CMK (cell line): ENCODE data around the gene CDKN1A.
"Not testable (repeated sequence)": the region's sequence is repeated elsewhere in the genome, so short reads cannot be mapped to it uniquely, and the experiment has no call there.

Source experiments
- DNase-seq: peaks from one replicate; pipeline ENCODE4 v3.0.0-alpha.2; 2010; ENCODE audit warnings: low read depth

CDKN1A gene

GRCh38 chr6:36720251-36721141, 42.0 kb downstream of the CDKN1A start:
- no peak for DNase-seq

- DNase-seq, result no peak
These were observed 43.0 kb downstream of the CDKN1A start for GRCh38 chr6:36721369-36722140.

DNA sequence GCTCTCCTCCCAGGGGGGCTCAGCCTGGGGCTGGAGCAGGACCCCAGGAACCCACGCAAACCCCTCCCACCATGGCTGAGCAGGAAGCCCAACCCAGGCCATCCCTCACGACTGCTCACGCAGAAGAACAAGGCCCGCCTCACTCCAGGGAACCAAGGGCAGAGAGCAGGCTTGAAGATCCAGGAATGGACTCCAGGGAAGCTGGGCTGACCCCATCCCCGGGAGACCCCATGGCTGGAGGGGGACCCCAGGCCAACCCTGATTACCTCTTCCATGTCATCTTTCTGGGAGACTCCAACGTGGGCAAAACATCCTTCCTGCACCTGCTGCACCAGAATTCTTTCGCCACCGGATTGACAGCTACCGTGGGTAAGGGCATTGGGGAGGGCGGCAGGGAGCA, 43.9 kb downstream of the CDKN1A start:
- DNase-seq, result no peak

DNA sequence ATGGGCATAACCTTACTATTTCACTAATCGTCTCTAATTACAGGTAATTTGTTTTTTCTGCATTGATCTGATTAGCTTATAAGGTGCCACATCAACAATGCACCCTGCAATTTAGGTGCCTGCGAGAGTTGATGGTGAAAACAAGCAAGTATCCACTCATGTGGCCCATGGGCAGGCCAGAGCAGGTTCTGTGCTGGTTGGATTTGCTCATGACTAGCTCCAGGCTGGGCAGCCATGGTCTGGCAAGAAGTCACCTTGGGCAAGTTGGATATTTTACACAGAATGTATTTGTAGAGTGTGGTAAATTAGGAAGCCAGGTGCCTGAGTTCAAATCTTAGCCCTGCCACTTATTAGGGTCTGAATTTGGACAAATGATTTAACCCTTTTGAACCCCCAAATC, 44.4 kb downstream of the CDKN1A start:
- DNase-seq, result no peak

GRCh38 chr6:36723992-36724391, 45.5 kb downstream of the CDKN1A start:
- not testable (repeated sequence) for DNase-seq

- no peak for DNase-seq
These were observed 46.2 kb downstream of the CDKN1A start for GRCh38 chr6:36724514-36725390.

GRCh38 chr6:36725581-36725980, 47.1 kb downstream of the CDKN1A start:
- DNase-seq, result no peak

- no peak for DNase-seq
These were observed 49.0 kb downstream of the CDKN1A start for GRCh38 chr6:36727505-36728021.

DNA sequence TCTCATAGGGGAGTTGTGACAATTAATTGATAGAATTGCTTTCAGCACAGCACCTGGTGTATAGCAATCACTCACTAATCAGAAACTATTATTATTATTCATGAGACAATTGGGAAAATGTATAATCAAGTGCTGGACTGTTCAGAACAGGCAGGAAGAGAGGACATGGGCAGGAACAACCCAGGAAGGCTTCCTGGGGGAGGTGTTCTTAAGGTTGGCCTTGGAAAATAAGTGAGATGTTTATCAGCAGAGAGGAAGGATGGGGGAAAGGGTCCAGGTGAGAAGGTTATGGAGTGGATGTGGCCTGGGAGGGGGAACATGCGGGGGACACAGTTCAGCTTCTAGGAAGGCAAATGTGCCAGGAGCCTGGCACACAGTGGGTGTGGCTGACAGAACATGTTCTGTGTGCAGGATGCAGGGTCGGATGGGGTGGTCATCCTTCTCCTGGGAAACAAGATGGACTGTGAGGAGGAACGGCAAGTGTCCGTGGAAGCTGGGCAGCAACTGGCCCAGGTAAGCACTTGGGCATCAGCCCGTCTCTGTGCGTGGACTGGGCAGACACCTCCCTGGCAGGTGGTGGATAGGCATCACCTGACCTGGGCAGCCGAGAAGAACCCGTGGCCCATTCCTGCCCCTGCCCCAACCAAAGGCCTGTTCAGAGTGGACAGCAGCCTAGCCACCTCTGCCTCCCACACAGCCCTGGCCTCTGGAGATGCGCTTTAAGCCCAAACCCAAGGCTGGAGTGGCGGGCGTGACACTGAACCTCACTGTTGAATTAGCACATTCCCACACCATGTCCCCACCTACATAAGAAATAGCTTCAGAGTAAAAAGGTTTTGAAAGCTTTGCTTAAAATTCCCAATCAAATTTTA, 50.0 kb downstream of the CDKN1A start:
- DNase-seq, result no peak

- no peak for DNase-seq
These were observed 50.6 kb downstream of the CDKN1A start for GRCh38 chr6:36729161-36729524.

DNA sequence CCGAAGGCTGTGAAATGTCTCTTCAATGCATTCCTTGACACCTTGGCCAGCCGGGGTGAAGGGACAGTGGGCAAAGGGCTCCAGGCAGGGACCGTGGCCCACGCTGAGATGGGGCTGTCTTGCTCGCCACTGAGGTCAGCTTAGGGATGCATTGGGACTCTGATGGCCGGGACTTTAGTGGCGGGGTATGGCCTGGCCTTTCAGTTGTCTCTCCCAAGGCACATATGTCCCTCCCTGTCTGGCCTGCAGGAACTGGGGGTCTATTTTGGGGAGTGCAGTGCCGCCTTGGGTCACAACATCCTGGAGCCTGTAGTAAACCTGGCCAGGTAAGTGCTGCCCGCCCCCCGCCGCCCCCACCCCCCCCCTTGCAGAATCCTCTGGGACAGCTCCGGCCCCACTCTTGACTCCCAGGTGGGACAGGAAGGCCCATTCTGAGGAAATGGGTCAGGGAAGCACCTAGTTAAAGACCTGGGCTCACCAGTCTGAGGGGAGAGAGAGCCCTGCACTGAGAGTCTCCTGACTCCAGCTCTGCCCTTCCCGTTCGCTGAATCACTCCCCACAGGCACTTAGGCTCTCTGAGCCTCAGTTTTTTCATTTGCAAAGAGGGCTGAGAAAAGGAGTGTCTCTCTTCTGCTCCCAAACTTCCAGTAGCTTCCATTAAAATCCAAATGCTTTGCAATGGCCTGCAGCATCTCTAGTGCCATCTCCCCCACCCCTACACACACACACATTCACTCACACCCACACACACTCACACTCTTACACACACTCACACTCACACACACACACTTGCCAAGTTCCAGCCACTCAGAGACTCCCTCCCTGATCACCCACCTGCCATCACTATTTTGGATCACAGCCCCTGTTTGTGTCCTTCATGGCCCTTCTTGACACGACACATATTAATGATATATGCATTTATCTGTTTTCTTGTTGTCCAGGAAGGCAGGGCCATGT, 52.2 kb downstream of the CDKN1A start:
- DNase-seq, result no peak

- no peak for DNase-seq
These were observed 53.3 kb downstream of the CDKN1A start for GRCh38 chr6:36731622-36732310.

- no peak for DNase-seq
These were observed 54.8 kb downstream of the CDKN1A start for GRCh38 chr6:36733300-36733699.

GRCh38 chr6:36734486-36735060, 56.1 kb downstream of the CDKN1A start:
- no peak for DNase-seq

DNA sequence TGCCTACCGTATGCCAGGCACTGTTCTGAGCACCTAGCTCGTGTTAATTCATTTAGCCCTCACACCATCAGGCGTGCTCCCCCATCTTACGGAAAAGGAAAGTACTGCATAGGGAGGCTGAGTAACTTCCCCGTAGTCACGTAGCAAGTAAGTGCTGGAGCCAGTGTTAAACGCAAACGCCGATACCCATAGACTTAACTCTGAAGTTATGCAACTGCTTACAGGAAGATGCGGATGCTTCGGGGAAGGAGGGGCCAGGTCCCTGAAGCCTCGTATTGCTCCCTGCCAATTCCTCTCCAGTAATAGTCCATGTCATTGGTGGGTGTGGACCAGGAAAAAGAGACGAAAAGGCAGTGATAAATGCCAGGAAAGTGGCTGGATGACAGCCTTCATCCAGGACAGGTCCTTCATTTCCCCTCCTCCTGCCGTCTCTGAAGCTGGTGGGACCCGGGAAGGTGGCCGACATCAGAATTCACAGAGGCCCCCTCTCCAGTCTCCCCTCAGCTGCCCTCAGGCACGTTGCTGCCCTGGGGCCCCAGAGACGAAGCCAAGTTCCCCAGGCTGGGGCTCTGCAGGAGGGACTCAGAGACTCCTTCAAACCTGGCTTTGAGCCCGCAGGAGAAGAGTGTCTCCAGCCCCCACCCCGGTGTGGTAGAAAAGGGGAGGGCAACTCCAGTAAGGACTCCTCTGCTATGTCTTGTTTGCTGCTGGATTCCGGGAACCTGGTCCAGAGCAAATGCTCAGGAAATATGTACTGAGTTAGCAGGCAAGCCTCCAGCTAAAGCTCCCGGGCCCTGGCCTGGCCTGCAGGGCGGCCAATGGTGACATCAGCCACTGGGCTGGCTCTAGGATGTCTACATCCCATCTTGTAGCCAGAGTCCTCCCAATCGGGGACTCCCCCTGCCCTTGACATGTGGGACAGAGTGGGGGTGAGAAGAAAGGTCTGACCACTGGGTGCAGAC, 56.9 kb downstream of the CDKN1A start:
- no peak for DNase-seq
